PC-9 (cell line): Measurements from ENCODE around the gene ERVK3-1.

ENCODE experiments used
- EZH2 ChIP-seq: fragments of 200-600 bp; sonication (generic); IDR thresholded peaks from 2 replicates; pipeline ENCODE4 v1.8.0; 2017; ENCODE audit warnings: antibody characterized with exemption, low read depth
- TF ChIP-seq, protein P1 (sequence below): fragments of 200-600 bp; sonication (generic); conservative IDR thresholded peaks from 2 replicates; pipeline ENCODE4 v1.6.1; 2017; ENCODE audit warnings: mixed run types, antibody characterized with exemption, mild to moderate bottlenecking, moderate library complexity

DNA sequence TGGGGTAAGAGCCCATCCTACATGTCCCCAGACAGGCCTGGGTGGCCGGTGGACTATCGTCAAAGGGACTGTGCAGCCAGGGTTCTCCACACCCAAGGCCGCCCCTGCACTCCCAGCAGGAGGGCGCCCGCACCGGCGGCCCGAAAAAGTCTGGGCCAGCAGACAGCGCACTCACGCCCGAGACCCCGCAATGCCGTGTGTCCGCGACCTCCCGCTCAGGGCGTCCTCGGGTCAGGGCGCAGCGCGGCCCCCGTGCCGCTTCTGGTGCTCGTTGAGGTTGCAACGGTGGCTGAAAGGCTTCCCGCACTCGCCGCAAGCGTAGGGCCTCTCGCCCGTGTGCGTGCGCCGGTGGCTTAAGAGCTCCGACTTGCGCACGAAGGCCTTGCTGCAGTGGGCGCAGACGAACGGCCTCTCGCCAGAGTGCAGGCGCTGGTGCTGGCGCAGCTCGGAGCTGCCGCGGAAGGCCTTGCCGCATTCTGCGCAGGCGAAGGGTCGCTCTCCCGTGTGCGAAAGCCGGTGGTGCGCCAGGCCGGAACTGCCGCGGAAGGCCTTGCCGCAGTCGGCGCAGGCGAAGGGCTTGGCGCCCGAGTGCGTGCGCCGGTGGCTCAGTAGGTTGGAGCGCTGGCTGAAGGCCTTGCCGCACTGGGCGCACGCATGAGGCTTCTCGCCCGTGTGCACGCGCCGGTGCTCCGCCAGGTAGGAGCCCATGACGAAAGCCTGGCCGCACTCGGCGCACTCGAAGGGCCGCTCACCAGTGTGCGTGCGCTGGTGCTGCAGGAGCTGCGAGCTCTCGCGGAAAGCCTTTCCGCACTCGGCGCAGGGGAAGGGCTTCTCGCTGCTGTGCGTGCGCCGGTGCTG, 51.0 kb downstream of the ERVK3-1 start:
- TF ChIP-seq, protein P1, sequence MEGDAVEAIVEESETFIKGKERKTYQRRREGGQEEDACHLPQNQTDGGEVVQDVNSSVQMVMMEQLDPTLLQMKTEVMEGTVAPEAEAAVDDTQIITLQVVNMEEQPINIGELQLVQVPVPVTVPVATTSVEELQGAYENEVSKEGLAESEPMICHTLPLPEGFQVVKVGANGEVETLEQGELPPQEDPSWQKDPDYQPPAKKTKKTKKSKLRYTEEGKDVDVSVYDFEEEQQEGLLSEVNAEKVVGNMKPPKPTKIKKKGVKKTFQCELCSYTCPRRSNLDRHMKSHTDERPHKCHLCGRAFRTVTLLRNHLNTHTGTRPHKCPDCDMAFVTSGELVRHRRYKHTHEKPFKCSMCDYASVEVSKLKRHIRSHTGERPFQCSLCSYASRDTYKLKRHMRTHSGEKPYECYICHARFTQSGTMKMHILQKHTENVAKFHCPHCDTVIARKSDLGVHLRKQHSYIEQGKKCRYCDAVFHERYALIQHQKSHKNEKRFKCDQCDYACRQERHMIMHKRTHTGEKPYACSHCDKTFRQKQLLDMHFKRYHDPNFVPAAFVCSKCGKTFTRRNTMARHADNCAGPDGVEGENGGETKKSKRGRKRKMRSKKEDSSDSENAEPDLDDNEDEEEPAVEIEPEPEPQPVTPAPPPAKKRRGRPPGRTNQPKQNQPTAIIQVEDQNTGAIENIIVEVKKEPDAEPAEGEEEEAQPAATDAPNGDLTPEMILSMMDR: no peak
- no peak for TF ChIP-seq EZH2
